Adrenal gland (tissue), 12 donors: Measurements from ENCODE around the gene PTGIR. TPM values are rescaled to one million over a fixed set of nuclear protein-coding genes. Genes with fewer than 3 reads are reported as not detected.

ENCODE experiments used
- DNase-seq, 7 donors: peaks; one replicate each; pipeline ENCODE4 v3.0.0-alpha.2; 2019 to 2020
- H3K27ac ChIP-seq, 5 donors: fragments of 200-600 bp; sonication (generic) in 4 of 5; 1 replicate in 3 of 5; 2 replicates in 2 of 5; pipeline versions ENCODE4 v1.5.1 to v1.8.0; 2016 to 2020; ENCODE audit warnings: mild to moderate bottlenecking in 1 of 5
- H3K27me3 ChIP-seq: fragments of 200-600 bp; 2 replicates; pipeline ENCODE4 v1.8.0; 2021
- H3K36me3 ChIP-seq, 2 donors: fragments of 200-600 bp; replicated peaks in 1 of 2; 1 replicate in 1 of 2; 2 replicates in 1 of 2; pipeline versions ENCODE4 v1.5.1 to v1.8.0; 2018 to 2022
- H3K4me1 ChIP-seq, 2 donors: fragments of 200-600 bp; replicated peaks in 1 of 2; 1 replicate in 1 of 2; 2 replicates in 1 of 2; pipeline versions ENCODE4 v1.5.1 to v1.8.0; 2018 to 2021
- H3K4me3 ChIP-seq, 4 donors: fragments of 200-600 bp; sonication (generic) in 3 of 4; one replicate each; pipeline ENCODE4 v1.5.1; 2016 to 2018
- H3K9me3 ChIP-seq, 3 donors: fragments of 200-600 bp; sonication (generic) in 1 of 3; replicated peaks in 1 of 3; 1 replicate in 2 of 3; 2 replicates in 1 of 3; pipeline versions ENCODE4 v1.5.1 to v1.8.0; 2016 to 2021
- POLR2A ChIP-seq, 2 donors: fragments of 450-650 bp; IDR thresholded peaks; one replicate each; pipeline ENCODE4 v1.6.1; 2017; ENCODE audit warnings: antibody characterized with exemption in 2 of 2, mild to moderate bottlenecking in 2 of 2, moderate library complexity in 1 of 2
- WGBS, 4 donors: extraction: QIAGEN DNeasy Blood & Tissue Kit in 2 of 4; methylation state at CpG; one replicate each; pipeline versions ENCODE4 v1.1.5 to v1.1.7; 2013 to 2017; 5-methylcytosine and 5-hydroxymethylcytosine counted together
- intact Hi-C, 2 donors: fragments of 100-400 bp; cut with DNase I; formaldehyde crosslinking; loops; one replicate each; pipeline versions ENCODE4 v1.14.1 to v1.15.0; 2022 to 2023
- polyA plus RNA-seq, 3 donors: library from polyadenylated mRNA; stranded (reverse); fragments of 200-250 nt in 2 of 3; fragments of 350-450 nt in 1 of 3; fragmentation: Illumina TruSeq in 1 of 3; extraction: RNeasy Lipid Tissue Mini Kit (QIAGEN cat#74804) in 1 of 3; gene quantifications; one replicate each; pipeline ENCODE4 v1.2.3, GENCODE V29; 2013 to 2014
- total RNA-seq, 9 donors: library from RNA; depleted of rRNA in 4 of 9; stranded (reverse); fragments of >200 nt in 4 of 9; fragments of 120-200 nt in 1 of 9; fragmentation: NEBNext Ultra II Directional in 1 of 9; extraction: Animal tissue kit (Norgen Biotek cat#: 25700) in 1 of 9; gene quantifications; one replicate each; pipeline versions ENCODE4 v1.1.0 to v1.2.4, GENCODE V29; 2013 to 2023
- TF ChIP-seq, protein P1 (sequence below), 6 experiments: fragments of 450-650 bp in 4 of 6; fragments of 200-600 bp in 2 of 6; sonication (generic) in 1 of 6; IDR thresholded peaks; 1 replicate in 5 of 6; 2 replicates in 1 of 6; pipeline versions ENCODE4 v1.5.1 to v1.8.0; 2016 to 2021; ENCODE audit warnings: antibody characterized with exemption in 6 of 6, mild to moderate bottlenecking in 2 of 6, moderate library complexity in 1 of 6
- donor health status: healthy with polysubstance abuse.
- donor health status: Bipolar disorder and iron deficiency.
- donor health status: DM: yes; HTN: yes; CAD: no.
- donor health status: DM: no; HTN: no; CAD: no.
- donor health status: DM: no; HTN: no; CAD: no.
- donor health status: DM: yes; HTN: yes; CAD: no.

PTGIR gene
- total and polyA plus RNA-seq, 12 donors: 0.94 to 24.8 (median 9.8) TPM

GRCh38 chr19:46609511-46610412 lies 15.1 kb downstream of the PTGIR start:
- Histone ChIP-seq H3K27me3 (no peaks in the 10 kb centered on the region), H3K27ac (no peak overlapping the region), H3K4me1 (peaks cover 3 to 19% of the 10 kb centered on the region in 2 donors), H3K4me3 (no peak overlapping the region), H3K36me3 (peaks cover 0 to 48% of the 10 kb centered on the region in 2 donors), H3K9me3 (no peaks in the 10 kb centered on the region)
- TF ChIP-seq POLR2A (IDR thresholded peaks at IDR 0.05): no peak
- 74 to 87% (median 86%) methylated on average over 25 to 30 of the region's 30 CpGs for WGBS, 4 donors
- peak in 4 of 7 donors; percentile 13 to 50 (median 20) for DNase-seq
- intact Hi-C loops: loop anchor here (5.0 kb wide), 1 partner anchor 53 kb away; the partner anchor contains the start of gene DACT3 (in 2 of the 2)

GRCh38 chr19:46608581-46609345 lies 16.1 kb downstream of the PTGIR start:
- TF ChIP-seq POLR2A (IDR thresholded peaks at IDR 0.05): no peak
- TF ChIP-seq, protein P1, sequence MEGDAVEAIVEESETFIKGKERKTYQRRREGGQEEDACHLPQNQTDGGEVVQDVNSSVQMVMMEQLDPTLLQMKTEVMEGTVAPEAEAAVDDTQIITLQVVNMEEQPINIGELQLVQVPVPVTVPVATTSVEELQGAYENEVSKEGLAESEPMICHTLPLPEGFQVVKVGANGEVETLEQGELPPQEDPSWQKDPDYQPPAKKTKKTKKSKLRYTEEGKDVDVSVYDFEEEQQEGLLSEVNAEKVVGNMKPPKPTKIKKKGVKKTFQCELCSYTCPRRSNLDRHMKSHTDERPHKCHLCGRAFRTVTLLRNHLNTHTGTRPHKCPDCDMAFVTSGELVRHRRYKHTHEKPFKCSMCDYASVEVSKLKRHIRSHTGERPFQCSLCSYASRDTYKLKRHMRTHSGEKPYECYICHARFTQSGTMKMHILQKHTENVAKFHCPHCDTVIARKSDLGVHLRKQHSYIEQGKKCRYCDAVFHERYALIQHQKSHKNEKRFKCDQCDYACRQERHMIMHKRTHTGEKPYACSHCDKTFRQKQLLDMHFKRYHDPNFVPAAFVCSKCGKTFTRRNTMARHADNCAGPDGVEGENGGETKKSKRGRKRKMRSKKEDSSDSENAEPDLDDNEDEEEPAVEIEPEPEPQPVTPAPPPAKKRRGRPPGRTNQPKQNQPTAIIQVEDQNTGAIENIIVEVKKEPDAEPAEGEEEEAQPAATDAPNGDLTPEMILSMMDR (IDR thresholded peaks at IDR 0.05): no peak
- intact Hi-C loops: no loop called here
- H3K27ac ChIP-seq: no peak overlapping the region

DNA sequence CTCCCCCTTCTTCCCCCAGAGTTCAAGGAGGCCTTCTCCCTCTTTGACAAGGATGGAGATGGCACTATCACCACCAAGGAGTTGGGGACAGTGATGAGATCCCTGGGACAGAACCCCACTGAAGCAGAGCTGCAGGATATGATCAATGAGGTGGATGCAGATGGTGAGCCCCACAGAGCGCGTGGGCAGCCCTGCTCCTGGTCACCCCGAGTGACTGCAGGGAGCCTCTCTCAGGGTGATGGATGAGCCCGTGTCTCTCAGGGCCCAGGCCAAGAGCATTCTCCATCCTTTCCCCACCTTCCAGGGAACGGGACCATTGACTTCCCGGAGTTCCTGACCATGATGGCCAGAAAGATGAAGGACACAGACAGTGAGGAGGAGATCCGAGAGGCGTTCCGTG lies 16.7 kb downstream of the PTGIR start:
- WGBS, 4 donors: 79 to 92% (median 92%) methylated on average over 7 to 9 of the region's 9 CpGs
- H3K4me1 ChIP-seq: peaks cover 16 to 35% of the 10 kb centered on the region in 2 donors

More at GRCh38 chr19:46608581-46609345, 16.1 kb downstream of the PTGIR start:
- Histone ChIP-seq H3K27me3 (no peaks in the 10 kb centered on the region), H3K4me1 (peaks cover 10 to 29% of the 10 kb centered on the region in 2 donors), H3K4me3 (no peak overlapping the region), H3K36me3 (peaks cover 0 to 48% of the 10 kb centered on the region in 2 donors), H3K9me3 (no peaks in the 10 kb centered on the region)
- DNase-seq: peak in 3 of 7 donors; percentile 15 to 51 (median 16)
- WGBS, 4 donors: 92 to 93% (median 92%) methylated on average over 26 to 27 of the region's 27 CpGs

DNA sequence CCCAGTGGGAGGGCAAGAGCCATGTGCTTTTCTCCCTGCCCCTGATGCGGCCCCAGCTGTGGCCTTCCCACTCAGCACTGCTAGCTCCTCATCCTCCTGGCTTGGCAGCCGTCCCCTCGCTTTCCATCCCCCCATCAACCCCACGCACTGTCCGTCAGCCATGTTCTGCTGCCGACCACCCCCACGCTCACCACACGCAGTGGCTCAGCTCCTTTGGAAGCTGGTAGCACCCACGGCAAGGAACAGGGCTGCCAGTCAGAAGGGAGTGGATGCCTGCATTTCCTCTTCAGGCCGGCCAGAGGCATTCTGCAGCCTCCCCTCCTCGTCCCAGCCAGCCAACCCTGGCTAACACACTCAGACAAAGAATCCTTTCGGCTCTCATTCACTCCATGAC lies 17.4 kb downstream of the PTGIR start:
- H3K27ac ChIP-seq: no peak overlapping the region
- H3K4me1 ChIP-seq: peaks cover 23 to 43% of the 10 kb centered on the region in 2 donors
- intact Hi-C loops: no loop called here
- no peak overlapping the region for H3K4me3 ChIP-seq
- H3K36me3 ChIP-seq: peaks cover 0 to 48% of the 10 kb centered on the region in 2 donors
- WGBS, 4 donors: 87 to 94% (median 89%) methylated on average over 12 of the region's 12 CpGs
- DNase-seq: no peak
- no peaks in the 10 kb centered on the region for H3K9me3 ChIP-seq
- no peaks in the 10 kb centered on the region for H3K27me3 ChIP-seq
- no peak for TF ChIP-seq POLR2A (IDR thresholded peaks at IDR 0.05)
- TF ChIP-seq, protein P1 (IDR thresholded peaks at IDR 0.05): no peak

More for the DNA sequence above, 16.7 kb downstream of the PTGIR start:
- intact Hi-C loops: no loop called here
- peaks cover 0 to 48% of the 10 kb centered on the region in 2 donors for H3K36me3 ChIP-seq
- H3K27me3 ChIP-seq: no peaks in the 10 kb centered on the region
- H3K27ac ChIP-seq: no peak overlapping the region
- TF ChIP-seq POLR2A (IDR thresholded peaks at IDR 0.05): no peak
- TF ChIP-seq, protein P1 (IDR thresholded peaks at IDR 0.05): no peak
- no peaks in the 10 kb centered on the region for H3K9me3 ChIP-seq
- no peak overlapping the region for H3K4me3 ChIP-seq
- peak in 3 of 7 donors; percentile 11 to 46 (median 16) for DNase-seq
